Measurements from ENCODE around the gene MBD3. TPM values are rescaled to one million over a fixed set of nuclear protein-coding genes. Genes with fewer than 3 reads are reported as not detected.
"Not testable (repeated sequence)": the region's sequence is repeated elsewhere in the genome, so short reads cannot be mapped to it uniquely, and the experiment has no call there.

MBD3 gene
- total and polyA plus RNA-seq, 2 donors (not counting 1 experiment from before 2014, with no cell fraction given), result 19.8 to 85.2 TPM

DNA sequence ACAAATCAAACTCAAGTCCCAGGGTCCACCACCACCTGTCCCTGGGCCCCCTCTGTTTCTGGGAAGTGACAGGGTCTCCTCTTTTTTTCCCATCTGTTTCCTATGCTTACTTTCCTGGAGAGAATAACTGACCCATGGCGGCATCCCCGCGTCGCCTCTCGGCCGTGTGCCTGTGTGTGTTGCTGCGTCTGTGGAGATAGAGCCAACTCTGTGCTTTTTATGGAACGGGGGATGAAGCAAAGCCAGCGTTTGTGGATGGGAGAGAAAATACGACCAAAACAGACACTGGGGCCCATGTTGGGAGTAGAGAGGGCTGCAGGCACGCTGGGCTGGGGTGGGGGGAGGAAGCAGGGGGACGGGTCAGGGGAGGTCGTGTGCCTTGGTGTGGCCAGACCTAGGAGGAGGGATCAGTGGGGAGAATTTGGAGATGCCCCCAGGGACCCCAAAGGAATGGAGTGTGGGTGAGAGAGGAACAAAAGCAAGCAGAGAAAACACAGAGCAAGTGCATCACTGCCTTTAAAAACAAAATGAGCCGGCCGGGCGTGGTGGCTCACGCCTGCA lies 52.2 kb downstream of the MBD3 start:
- H2AFZ ChIP-seq (ENCODE audit: low read length), result no peak overlapping the region
- no peak for DNase-seq (ENCODE audit: low read depth in 2 of 2)

DNA sequence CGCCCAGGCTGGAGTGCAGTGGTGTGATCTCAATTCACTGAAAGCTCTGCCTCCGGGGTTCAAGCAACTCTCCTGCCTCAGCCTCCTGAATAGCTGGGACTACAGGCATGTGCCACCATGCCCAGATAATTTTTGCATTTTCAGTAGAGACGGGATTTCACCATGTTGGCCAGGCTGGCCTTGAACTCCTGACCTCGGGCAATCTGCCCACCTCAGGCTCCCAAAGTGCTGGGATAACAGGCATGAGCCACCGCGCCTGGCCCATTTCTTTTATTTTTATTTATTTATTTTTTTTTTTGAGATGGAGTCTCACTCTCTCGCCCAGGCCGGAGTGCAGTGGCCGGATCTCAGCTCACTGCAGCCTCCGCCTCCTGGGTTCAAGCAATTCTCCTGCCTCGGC lies 52.9 kb downstream of the MBD3 start:
- not testable (repeated sequence) for H2AFZ ChIP-seq (ENCODE audit: low read length); H3K36me3 ChIP-seq (ENCODE audit: control insufficient read depth, insufficient read depth, low read length); H3K27me3 ChIP-seq (ENCODE audit: control insufficient read depth, insufficient read depth, low read length); H4K20me1 ChIP-seq (ENCODE audit: control insufficient read depth, extremely low read depth, insufficient read depth, low read length); H3K27ac ChIP-seq (ENCODE audit: insufficient read depth, low read length); H3K4me2 ChIP-seq (ENCODE audit: extremely low read depth, insufficient read depth, low read length); H3K4me3 ChIP-seq (replicated peaks in 1 of 4; ENCODE audit: control extremely low read depth in 1 of 4, insufficient read depth in 1 of 4, low read depth in 3 of 4, low read length in 4 of 4); H3K4me1 ChIP-seq (ENCODE audit: control insufficient read depth, extremely low read depth, insufficient read depth, low read length); DNase-seq (ENCODE audit: low read depth in 2 of 2); H3K9ac ChIP-seq (ENCODE audit: insufficient read depth, low read length); H3K9me3 ChIP-seq (ENCODE audit: control insufficient read depth, insufficient read depth, low read depth, low read length); H3K79me2 ChIP-seq (ENCODE audit: control insufficient read depth, insufficient read depth, low read length)

More for the DNA sequence above, 52.2 kb downstream of the MBD3 start:
- no peaks in the 10 kb centered on the region for H3K27me3 ChIP-seq (ENCODE audit: control insufficient read depth, insufficient read depth, low read length)
- no peaks in the 10 kb centered on the region for H3K36me3 ChIP-seq (ENCODE audit: control insufficient read depth, insufficient read depth, low read length)
- no peak overlapping the region for H3K4me3 ChIP-seq (replicated peaks in 1 of 4; ENCODE audit: control extremely low read depth in 1 of 4, insufficient read depth in 1 of 4, low read depth in 3 of 4, low read length in 4 of 4)
- no peaks in the 10 kb centered on the region for H3K79me2 ChIP-seq (ENCODE audit: control insufficient read depth, insufficient read depth, low read length)
- TF ChIP-seq, protein P1, sequence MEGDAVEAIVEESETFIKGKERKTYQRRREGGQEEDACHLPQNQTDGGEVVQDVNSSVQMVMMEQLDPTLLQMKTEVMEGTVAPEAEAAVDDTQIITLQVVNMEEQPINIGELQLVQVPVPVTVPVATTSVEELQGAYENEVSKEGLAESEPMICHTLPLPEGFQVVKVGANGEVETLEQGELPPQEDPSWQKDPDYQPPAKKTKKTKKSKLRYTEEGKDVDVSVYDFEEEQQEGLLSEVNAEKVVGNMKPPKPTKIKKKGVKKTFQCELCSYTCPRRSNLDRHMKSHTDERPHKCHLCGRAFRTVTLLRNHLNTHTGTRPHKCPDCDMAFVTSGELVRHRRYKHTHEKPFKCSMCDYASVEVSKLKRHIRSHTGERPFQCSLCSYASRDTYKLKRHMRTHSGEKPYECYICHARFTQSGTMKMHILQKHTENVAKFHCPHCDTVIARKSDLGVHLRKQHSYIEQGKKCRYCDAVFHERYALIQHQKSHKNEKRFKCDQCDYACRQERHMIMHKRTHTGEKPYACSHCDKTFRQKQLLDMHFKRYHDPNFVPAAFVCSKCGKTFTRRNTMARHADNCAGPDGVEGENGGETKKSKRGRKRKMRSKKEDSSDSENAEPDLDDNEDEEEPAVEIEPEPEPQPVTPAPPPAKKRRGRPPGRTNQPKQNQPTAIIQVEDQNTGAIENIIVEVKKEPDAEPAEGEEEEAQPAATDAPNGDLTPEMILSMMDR (conservative IDR thresholded peaks at IDR 0.05 in 1 of 2, IDR thresholded peaks at IDR 0.05 in 1 of 2; ENCODE audit: low read depth in 1 of 2, low read length in 2 of 2), result no peak
- TF ChIP-seq EZH2 (IDR thresholded peaks at IDR 0.05; ENCODE audit: low read length, missing control alignments), result no peak
- H3K9me3 ChIP-seq (ENCODE audit: control insufficient read depth, insufficient read depth, low read depth, low read length), result no peaks in the 10 kb centered on the region
- H3K4me1 ChIP-seq (ENCODE audit: control insufficient read depth, extremely low read depth, insufficient read depth, low read length), result no peaks in the 10 kb centered on the region
- H3K27ac ChIP-seq (ENCODE audit: insufficient read depth, low read length), result no peak overlapping the region
- no peak overlapping the region for H3K9ac ChIP-seq (ENCODE audit: insufficient read depth, low read length)
- no peaks in the 10 kb centered on the region for H4K20me1 ChIP-seq (ENCODE audit: control insufficient read depth, extremely low read depth, insufficient read depth, low read length)
- H3K4me2 ChIP-seq (ENCODE audit: extremely low read depth, insufficient read depth, low read length), result no peak overlapping the region

DNA sequence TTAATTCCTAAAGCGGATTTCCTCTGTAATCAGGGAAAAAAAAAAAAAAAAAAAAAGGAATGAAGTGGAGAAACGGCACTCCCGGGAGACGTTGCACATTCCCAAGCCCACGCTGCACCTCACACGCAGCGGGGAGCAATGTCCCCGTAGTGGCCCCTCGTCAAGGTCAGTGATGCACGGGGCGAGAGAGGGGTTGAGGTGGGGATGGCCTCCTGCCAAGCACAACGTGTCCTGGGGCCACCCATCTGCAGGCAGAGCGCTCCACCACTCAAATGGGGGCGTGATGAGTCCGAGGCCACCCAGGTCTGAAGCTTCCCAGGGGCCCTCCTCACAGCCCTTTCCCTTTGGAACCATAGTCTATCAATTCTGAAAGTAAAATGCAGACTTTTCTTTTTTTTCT lies 53.7 kb downstream of the MBD3 start:
- Histone ChIP-seq H3K4me2 (ENCODE audit: extremely low read depth, insufficient read depth, low read length) (no peak overlapping the region), H3K9ac (ENCODE audit: insufficient read depth, low read length) (no peak overlapping the region), H3K79me2 (ENCODE audit: control insufficient read depth, insufficient read depth, low read length) (no peaks in the 10 kb centered on the region), H4K20me1 (ENCODE audit: control insufficient read depth, extremely low read depth, insufficient read depth, low read length) (no peaks in the 10 kb centered on the region), H2AFZ (ENCODE audit: low read length) (no peak overlapping the region), H3K4me1 (ENCODE audit: control insufficient read depth, extremely low read depth, insufficient read depth, low read length) (no peaks in the 10 kb centered on the region), H3K36me3 (ENCODE audit: control insufficient read depth, insufficient read depth, low read length) (no peaks in the 10 kb centered on the region), H3K27me3 (ENCODE audit: control insufficient read depth, insufficient read depth, low read length) (no peaks in the 10 kb centered on the region), H3K27ac (ENCODE audit: insufficient read depth, low read length) (no peak overlapping the region), H3K4me3 (replicated peaks in 1 of 4; ENCODE audit: control extremely low read depth in 1 of 4, insufficient read depth in 1 of 4, low read depth in 3 of 4, low read length in 4 of 4) (no peak overlapping the region), H3K9me3 (ENCODE audit: control insufficient read depth, insufficient read depth, low read depth, low read length) (no peaks in the 10 kb centered on the region)
- TF ChIP-seq, protein P1 (conservative IDR thresholded peaks at IDR 0.05 in 1 of 2, IDR thresholded peaks at IDR 0.05 in 1 of 2; ENCODE audit: low read depth in 1 of 2, low read length in 2 of 2), result no peak
- TF ChIP-seq EZH2 (IDR thresholded peaks at IDR 0.05; ENCODE audit: low read length, missing control alignments), result no peak
- DNase-seq (ENCODE audit: low read depth in 2 of 2), result no peak

DNA sequence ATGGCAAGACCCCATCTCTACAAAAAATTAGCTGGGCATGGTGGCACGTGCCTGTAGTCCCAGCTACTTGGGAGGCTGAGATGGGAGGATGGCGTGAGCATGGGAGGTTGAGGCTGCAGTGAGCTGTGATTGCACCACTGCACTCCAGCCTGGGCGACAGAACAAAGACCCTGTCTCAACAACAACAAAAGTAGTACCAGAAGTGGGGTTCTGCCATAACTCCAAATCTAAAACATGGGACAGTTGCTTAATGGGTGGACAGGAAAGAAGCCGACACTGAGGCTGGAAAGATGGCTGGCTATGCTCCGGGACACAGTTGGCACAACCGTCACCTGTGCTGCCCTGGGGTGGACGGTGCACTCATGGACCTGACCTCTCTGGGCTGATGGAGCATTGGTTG lies 57.0 kb downstream of the MBD3 start:
- not testable (repeated sequence) for DNase-seq (ENCODE audit: low read depth in 2 of 2); H3K9me3 ChIP-seq (ENCODE audit: control insufficient read depth, insufficient read depth, low read depth, low read length); H3K9ac ChIP-seq (ENCODE audit: insufficient read depth, low read length); H4K20me1 ChIP-seq (ENCODE audit: control insufficient read depth, extremely low read depth, insufficient read depth, low read length); H3K4me1 ChIP-seq (ENCODE audit: control insufficient read depth, extremely low read depth, insufficient read depth, low read length); H2AFZ ChIP-seq (ENCODE audit: low read length); H3K36me3 ChIP-seq (ENCODE audit: control insufficient read depth, insufficient read depth, low read length); H3K27me3 ChIP-seq (ENCODE audit: control insufficient read depth, insufficient read depth, low read length); H3K4me3 ChIP-seq (replicated peaks in 1 of 4; ENCODE audit: control extremely low read depth in 1 of 4, insufficient read depth in 1 of 4, low read depth in 3 of 4, low read length in 4 of 4); H3K79me2 ChIP-seq (ENCODE audit: control insufficient read depth, insufficient read depth, low read length); H3K4me2 ChIP-seq (ENCODE audit: extremely low read depth, insufficient read depth, low read length); H3K27ac ChIP-seq (ENCODE audit: insufficient read depth, low read length)

Measured in fibroblast of lung (primary cell).